NCI-H146 treated with DMSO at 0.1 percent for 48 hours (cell line): ENCODE data around the gene VKORC1.
"Not testable (repeated sequence)": the region's sequence is repeated elsewhere in the genome, so short reads cannot be mapped to it uniquely, and the experiment has no call there.

ENCODE experiments used
- DNase-seq: peaks from one replicate; lab custom pipeline; 2025; ENCODE audit not compliant: unreplicated experiment; lab: John Stamatoyannopoulos, UW

The VKORC1 gene

DNA sequence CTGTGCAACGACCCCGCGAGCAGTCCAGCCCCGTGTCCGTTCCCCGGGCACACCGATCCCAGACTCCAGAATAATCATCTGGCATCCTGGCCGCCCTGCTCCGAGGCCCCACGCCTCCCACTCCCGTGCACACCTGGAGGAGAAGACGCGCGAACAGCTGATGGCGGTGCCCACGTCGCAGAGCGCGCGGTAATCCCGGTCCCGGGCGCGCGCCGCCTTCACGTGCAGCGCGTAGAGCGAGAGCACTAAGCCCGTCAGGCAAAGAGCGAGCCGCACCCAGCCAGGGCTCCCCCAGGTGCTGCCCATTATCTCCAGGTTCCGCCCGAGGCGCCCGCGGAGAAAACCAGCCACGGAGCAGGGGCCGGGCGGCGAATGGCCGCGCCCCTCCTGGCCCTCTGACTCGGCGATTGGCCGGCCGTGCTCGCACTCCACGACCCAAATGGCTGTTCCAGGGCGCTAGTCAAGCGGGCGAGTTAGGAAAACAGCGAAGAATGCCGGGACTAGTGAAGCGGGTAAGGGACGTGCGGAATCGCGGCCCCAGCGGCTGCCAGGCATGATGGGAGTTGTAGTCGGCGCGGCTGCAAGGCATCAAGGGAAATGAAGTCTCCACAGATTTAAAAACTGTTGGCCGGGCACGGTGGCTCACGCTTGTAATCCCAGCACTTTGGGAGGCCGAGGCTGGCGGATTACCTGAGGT, at the start of gene VKORC1:
TSS of gene VKORC1 (minus strand) at position 374 of the 697 bp plus-strand sequence. CDS start at position 306, 68 bp downstream.
- peak; percentile 99 for DNase-seq

DNA sequence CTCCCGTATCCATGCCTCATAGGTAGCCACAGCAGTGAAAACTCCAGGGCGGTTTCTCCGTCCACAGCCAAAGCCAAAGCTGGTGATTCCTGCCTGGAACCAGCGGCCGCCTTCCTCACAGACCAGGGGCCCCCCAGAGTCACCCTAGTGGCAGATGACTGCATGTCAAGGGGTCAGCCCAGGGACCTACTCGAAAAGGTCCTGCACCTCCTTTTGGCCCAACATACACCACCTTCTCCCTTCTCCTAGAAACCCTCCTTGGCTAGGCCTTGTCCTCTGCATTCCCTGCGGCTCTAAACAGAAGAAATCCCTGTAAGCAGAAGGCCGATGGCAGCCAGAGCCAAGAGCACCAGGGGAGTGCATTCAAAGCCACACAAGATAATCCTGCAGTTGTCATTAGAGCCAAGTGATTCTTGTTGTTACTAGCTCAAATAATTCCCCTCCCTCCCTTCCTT, 49.1 kb upstream of the VKORC1 start:
- DNase-seq, result no peak

DNA sequence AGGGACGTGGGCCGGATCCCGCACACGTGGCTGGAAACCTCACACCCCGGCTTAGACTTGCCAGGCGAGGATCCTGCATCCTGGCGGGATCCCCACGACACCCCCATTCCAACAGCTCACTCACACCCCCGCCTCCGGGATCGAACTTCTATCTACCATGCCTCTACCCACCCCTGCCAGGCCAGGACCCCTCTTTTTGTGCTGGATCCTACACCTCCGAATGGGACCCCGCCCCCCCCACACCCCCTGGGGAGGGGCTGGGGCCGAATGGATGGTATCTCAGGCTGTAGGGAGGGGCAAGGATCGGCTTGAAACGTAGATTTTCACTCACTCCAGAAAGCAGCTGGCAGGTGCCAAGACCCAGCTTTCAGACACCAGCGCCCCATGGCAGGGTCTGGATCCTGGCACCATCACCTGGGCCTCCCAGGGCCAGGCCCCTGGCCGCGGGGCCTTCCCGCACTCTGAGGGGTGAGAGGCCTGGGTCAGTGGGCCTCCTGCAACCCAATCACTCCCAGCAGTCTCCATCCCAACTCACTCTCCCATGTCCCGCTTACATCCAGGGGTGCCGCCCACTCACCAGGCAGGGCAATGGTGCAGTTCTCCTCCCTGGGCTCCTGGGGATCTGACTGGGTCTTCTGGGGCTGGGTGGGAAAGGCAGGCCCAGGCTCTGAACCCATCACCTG, 48.6 kb upstream of the VKORC1 start:
- DNase-seq, result no peak

DNA sequence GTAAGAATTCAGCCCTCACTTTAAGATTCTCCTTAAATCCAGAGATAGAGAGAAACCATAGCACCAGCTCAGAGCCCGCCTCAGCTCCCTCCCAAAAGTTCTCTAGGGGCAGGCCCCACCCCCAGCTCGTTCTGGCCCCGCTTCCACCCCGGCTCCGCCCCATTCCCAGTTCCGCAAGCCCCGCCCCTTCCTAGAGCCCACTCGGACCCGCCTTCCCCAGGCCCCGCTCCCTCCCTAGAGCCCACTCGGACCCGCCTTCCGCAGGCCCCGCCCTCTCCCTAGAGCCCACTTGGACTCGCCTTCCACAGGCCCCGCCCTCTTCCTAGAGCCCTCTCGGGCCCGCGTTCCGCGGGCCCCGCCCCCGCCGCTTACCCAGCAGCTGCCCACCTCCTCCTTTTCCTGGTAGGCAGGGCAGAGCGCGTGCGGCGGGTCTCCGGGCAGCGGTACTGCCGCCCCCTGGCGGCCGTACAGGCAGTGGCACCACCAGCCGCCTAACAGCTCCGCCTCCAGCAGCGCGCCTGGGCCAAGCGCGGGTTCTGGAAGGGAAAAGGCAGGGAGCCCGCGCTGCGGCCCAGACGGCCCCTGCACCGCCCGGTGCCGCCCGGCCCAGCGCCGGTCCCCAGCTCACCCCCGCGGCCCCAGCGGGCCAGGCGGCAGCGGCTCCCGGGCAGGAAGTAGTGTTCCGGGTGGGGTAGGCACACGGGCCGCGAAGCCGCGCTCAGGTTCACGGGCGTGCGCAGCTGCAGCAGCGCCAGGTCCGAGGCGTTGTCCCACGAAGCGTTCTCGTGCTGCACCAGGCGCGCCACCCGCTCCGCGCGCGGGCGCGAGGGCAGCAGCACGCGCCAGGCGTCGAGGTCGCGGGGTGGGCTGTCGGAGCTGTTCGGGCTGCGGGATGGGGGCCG, 47.8 kb upstream of the VKORC1 start:
- peak; percentile 99 for DNase-seq

DNA sequence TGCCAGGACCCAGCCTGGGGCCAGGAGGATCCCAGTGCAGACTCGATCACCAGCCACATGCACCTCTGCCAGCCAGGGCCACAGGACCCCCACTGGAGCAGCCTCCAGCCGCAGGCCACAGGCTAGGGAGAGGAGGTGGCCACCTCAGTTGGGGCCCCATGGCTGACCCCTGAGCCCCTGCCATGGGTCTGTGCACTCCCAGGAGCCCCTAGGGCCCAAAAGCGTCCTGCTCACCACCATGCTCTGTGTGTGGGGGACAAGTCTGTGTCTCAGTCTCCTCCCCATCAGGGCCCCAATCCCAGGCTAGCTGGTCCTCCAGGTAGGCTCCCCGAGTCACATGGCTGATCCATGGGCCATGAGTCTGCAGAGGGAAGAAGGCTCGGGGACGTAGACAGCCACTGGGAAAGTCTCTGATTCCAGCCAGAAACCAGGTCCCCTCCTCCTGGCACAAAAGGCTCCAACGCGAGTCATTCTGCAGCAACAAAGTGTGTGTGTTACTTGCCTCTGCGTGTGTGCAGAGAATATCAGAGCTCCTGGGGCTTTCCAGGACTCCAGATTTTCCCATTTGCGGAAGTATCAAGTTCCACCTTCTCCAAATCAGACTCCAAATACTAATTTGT, 47.0 kb upstream of the VKORC1 start:
- no peak for DNase-seq

DNA sequence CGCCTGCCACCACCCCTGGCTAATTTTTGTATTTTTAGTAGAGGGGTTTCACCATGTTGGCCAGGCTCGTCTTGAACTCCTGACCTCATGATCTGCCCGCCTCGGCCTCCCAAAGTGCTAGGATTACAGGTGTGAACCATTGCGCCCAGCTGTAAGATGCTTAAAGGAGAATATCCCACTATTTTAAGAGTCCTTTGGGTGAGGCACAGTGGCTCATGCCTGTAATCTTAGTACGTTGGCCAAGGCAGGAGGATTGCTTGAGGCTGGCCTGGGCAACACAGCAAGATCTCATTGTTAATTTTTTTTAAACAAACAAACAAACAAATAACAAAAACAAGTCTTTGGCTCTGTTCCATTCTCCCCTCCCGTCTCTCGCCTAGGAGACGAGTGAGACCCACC, 46.5 kb upstream of the VKORC1 start:
- DNase-seq, result not testable (repeated sequence)

DNA sequence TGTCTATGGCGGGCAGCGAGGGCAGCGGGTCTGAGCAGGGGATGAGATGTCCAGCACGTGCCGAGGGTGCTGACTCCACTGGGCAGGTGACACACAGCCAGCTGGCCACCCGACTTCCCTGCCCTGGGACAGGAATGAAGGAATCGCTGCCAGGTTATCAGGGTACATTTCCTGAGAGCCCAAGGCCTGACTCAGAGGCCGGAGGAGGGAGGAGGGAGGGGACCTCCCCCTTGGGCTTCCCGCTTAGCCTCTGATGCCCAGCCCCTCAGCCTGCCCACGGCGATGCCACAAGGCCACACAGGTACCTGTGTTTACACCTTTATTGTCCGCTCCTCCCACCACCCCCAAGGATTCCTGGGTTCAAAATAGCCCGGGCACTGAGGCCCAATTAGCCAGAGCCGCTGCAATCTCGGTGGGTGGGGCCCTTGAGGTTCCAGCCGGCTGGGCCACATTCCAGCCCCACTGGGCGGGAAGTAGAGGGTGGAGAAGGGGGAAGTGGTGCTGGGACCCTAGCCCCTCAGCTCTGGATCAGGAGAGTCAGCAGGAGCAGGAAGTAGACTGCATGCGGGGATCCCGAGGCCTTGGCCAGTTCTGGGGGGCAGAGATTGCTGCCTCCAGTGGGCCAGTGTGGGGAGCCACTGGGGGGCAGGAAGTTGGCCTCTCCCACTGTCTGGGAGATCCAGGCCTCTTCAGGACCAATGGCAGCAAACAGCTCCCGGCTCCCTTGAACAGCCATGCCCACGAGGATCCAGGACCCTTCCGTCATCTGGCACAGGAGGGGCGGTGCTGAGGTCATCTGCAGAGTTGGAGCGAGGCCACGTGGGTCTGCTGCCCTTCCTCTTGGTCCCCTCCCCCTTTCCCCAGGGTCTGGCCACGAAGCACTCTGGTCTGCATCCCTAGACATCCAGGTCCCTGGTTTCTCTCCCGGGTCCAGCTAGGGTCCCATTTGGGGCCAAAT, 44.3 kb upstream of the VKORC1 start:
- DNase-seq, result no peak

DNA sequence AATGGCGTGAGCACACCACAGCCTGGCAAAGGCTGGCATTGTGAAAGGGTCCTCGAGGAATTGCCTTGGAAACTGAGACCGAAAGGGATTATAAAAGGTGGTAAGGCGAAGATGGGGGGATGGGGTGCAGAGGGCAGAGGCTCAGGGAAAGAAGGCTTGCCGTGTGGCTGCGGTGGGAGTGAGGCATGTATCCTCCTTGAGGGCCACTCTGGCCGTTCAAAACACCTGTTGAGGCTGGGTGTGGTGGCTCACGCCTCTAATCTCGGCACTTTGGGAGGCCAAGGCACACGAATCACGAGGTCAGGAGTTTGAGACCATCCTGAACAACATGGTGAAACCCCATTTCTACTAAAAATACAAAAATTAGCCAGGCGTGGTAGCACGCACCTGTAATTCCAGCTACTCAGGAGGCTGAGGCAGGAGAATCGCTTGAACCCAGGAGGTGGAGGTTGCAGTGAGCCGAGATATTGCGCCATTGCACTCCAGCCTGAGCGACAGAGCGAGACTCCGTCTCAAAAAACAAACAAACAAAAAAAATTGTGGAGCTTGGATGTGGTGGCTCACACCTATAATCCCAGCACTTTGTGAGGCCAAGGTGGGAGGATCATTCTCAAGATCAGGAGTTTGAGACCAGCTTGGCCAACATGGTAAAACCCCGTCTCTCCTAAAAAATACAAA, 42.4 kb upstream of the VKORC1 start:
- DNase-seq, result not testable (repeated sequence)

DNA sequence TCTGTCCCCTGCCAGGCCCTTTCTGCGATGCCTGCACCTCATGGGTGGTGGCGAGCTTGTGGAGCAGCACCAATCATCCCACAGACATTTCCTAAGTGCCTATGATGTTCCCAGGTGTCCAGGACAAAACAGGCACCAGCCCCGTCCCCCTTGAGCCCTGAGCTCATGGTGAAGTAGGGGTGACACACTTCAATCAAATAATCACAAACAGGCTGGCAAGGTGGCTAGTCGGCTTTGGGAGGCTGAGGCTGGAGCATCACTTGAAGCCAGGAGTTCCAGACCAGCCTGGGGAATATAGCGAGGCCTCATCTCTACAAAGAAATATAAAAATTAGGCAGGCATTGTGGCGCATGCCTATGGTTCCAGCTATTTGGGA, 41.7 kb upstream of the VKORC1 start:
- no peak for DNase-seq

DNA sequence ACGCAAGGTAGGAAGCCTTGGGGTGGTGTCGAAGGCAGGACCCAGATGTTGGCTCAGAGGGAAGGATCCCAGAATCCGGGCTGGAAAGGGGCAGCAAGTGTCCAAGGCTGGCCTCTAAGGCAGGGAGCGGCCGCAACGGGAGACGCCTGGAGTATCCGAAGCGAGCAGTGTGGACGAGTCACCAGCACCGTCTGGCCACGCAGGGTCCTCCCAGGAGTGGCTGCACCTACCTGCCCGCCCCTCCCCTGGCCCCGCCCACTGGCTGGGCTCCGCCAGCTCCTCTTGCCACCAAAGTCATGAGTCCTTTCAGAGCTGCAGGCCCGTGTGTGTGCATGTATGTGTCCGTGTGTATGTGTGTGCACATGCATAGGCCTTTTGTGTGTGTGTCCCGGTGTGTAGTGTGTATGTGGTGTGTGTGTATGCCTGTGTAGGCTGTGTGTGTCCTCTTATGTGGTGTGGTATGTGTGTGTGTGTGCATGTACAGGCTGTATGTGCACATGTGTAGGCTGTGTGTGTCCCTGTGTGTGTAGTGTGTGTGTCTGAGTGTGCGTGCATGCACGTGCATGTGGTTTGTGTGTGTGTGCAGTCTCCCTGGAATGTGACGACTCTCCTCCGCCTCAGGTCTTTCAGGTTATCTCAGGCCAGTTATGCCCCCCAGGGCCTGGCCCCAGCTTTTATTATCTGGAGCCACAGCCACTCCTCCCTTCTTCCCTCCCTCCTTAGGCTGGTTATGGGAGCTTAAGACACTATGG, 41.1 kb upstream of the VKORC1 start, which contains the start of gene PRSS8:
TSS of gene PRSS8 (minus strand) at position 193 of the 752 bp plus-strand sequence. CDS start 229 bp downstream, outside the sequence.
- no peak for DNase-seq

DNA sequence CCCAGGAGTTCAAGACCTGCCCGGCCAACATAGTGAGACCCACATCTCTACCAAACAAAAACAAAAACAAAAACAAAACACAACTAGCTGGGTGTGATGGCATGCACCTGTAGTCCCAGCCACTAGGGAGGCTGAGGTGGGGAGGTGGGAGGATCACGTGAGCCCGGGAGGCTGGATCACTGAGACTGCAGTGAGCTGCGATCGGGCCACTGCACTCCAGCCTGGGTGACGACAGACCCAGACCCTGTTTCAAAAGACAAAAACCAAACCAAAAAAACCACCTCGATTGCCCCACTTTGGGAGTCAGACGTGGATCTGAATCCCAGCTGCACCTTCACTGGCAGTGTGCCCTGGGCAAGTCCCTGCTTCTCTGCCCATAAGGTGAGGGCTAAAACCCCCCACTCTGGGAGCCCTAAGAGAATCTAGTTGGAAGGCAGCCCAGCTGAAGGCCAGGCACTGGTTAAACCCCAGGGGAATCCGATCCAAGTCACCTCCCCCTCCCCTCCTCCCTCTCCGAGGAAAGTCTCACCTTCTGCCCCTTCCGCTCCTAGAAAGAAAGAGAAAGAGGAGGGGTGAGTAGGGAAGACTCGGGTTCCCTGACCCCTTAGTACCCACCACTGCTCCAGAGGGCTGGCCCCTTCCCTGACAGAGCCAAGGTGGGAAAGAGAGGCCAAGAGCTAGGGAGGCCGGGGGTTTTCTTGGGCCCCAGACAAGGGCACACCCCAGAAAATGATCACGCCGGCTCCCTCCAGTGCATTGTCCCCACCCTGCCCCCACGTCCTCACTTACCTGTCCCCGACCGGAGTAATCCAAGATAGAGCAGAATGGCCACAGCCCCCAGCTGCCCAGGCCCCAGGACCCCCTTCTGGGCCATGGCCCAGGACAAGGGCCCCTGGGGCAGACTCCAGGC, 40.3 kb upstream of the VKORC1 start:
- no peak for DNase-seq

DNA sequence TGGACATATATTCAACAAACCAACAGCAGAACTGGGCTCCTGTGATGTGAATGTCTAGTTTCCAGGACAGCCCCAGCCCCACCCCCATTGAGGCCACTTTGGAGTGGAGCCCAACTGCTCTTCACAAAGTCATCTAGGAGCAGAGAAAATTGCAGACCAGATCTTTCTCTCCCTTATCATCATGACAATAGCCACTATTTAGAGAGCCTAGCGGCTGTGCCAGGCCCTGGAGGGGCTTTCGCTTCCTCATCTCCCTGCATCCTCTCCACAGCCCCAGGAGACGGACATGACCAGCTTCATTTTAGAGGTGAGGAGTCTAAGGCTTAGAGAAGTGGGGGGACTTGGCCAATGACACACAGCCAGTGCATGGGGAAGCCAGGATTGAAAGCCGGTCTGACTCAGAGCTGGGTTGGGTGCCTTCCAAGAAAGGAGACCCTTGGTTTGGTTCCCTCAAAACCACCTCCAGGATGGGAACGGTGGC, 39.5 kb upstream of the VKORC1 start:
- no peak for DNase-seq

DNA sequence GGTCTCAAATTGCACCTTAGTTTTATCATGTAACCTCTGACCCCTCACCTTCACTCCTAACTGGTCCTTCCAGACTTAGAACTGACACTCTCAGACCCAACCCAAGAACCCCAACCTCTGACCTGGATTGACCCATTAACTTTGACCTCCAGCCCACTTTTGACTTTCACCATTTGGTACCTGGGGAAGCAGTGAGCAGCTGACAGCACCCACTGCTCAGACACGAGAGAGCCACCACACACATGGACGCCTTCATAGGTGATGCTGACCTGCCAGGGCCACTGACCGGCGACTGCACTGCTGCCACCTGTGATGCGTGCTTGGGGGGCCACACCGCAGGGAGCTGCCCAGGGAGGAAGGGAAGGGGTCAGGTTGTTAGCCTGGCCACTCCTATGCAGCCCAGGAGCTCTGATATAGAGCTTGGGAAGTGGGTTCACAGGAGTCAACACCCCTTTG, 38.5 kb upstream of the VKORC1 start:
- DNase-seq, result no peak

DNA sequence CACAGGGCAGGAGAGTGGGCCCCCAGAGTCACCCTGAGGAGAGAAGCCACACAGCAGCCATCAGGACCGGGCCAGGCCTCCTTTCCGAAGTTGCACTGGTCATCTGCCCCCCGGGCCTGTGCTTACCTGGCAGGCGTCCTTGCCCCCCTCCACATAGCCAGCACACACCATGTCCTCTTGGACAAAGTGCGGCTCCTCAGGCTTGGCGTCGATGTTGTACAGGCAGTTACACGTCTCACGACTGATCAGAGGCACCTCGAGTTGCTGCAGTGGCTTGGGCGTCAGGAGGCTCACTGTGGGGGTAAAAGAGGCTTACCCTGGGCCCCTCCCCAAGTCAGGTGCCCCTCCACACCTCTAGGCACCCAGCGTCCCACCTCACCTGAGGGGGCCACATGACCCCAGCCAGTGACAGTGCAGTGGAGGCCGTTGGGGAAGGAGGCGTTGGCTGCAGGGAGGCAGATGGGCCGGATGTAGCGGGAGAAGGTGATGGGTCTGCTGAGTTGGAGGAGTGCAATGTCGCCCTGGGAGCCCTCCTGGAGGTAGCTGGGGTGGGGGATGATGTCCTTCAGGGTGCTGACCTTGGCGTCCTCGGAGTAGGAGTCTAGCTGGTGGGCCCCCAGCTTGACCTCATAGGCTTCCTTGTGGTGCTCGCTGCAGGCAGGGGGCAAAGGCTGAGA, 37.8 kb upstream of the VKORC1 start:
- no peak for DNase-seq

DNA sequence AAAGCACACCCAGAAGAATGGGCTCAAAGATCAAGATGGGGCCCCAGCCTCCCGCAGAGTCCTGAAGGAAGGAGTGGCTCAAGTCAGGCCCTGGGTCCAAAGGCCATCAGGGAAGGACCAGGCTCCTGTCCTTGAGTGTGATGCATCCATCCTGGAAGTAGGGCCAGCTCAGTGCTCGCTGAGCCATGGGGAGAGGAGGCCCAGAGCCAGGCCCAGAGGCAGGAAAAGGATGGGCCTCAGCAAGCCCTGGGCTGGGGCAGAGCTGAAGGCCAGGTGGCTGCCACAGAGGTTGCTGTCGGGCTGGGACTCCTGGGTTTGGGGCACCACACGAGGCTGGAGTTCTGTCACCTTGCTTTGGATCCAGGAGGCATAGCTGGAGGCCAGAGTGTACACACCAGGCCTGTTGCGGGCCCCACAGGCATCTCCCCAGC, 37.3 kb upstream of the VKORC1 start:
- DNase-seq, result no peak

DNA sequence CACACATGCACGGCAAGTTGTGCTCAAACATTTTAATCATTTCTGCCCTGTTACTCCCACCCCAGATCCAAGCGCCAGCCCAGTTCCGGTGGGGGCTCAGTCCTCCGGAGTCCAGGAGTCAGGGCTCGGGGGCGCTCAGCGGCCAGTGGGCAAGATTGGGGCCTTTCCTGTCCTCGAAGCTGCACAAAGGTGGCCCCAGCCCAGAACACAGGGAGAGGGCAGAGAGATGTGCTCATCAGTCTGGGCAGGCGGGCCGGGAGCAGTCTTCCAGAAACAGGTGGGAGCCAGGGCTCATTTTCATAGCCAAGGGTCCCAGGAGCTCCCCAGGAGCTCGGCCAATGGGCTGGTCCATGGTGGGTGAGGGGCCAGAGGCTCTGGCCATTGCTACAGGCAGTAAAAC, 36.8 kb upstream of the VKORC1 start:
- DNase-seq, result no peak

DNA sequence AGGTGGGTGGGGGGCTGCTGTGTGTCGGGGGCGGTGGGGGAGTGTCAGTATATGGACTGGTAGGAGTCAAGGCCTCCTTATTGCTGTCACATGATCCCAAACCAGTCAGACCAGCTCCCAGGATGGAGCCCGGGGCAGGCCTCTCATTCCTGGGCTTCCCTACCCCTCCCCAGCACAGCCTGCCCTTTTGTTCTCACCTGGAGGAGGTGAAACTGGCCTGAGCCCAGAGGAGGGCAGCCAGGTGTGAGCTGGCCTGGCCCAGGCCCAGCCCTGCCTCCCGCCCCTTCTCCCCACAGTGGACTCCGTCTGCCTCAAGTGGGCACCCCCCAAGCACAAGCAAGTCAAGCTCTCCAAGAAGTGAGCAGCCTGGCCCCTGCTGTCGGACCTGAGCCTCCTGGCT, 36.3 kb upstream of the VKORC1 start:
- no peak for DNase-seq
